Measurements from ENCODE around the gene MICU1. TPM values are rescaled to one million over a fixed set of nuclear protein-coding genes. Genes with fewer than 3 reads are reported as not detected.
A peak's percentile ranks its signal among the peaks of the same experiment; 100 is the strongest.
"Not testable (repeated sequence)": the region's sequence is repeated elsewhere in the genome, so short reads cannot be mapped to it uniquely, and the experiment has no call there.

Gene MICU1
- polyA plus RNA-seq, 3 donors: 73.1 to 80.7 (median 76.8) TPM

DNA sequence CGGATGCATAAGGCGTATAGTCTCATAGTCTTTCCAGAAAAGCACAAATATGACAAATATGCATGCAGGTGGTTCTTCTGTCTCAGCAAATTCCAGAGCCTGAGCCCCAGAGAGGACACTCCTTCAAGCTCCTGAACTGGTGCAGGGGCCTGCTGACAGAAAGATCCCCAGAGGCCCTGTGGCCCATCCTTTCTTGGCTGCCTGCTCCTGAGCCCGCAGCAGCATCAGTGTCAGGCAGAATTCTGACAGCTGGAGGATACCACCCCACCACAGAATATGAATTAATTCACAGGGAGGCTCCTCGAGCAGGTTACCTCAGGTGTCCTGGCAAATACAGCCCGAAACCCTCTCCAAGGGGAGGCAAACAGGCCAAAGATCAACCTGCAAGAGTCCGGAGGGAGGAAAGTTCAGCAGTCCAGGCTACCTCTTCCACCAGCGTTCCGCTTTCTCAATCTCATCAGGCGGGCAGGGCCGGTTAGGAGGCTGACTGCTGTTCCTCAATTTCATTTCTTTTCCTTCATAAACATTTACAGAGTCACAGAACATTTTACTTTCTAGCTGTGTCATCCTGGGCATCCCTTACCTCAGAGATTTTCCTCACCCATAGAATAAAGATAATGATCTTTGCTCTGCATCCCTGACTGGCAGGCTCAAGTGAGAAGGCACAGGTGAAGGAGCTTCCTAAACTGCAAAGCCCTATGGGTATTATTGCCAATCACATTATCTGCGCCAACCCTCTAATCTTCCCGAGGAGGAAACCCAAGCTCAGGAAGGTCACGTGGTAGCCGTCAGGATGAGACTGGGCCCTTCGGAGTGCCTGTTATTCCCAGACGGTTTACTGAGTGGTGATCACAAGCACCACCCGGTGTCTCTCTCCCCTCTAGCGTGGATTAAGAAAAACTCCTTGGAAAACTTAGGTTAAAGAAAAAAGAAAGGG, 272.6 kb downstream of the MICU1 start:
- no peak for DNase-seq

DNA sequence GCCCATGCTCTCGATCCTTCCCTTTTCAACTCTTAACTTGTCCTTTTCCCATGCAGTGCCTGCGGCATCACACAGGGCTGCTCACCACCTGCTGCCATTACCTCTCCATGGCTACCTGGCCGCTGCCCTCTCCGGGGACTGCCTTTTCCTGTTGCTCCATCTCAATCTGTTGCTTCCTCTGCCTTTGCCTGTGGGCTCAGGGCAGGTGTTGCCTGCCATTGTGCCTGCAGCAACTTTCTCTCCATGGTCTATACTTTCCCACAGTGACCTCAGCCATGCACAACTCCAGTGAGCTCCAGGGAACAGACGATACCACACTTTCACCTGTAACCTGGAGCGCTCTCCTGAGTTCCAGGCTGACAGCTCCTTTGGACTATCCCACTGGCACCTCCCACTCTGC, 274.4 kb downstream of the MICU1 start:
- DNase-seq: no peak

DNA sequence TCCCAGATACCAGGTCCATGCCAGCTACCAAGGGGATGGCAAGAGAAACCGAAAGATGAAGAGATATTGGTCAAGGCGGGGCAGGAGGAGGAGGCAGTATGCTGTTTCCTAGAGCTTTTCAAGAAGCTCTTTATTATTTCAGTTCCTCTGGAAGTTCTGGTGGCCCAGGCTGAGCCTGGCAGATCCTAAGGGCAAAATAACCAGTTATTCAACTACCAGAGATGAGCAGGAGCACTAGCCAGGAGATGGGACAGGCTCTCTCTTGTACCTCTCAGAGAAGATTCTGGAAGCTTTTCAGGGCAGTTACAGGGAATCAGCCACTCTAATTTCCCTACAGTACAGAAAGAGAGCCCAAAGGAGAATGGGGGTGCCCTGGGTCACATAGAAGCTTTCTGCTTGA, 276.4 kb downstream of the MICU1 start:
- DNase-seq: no peak

DNA sequence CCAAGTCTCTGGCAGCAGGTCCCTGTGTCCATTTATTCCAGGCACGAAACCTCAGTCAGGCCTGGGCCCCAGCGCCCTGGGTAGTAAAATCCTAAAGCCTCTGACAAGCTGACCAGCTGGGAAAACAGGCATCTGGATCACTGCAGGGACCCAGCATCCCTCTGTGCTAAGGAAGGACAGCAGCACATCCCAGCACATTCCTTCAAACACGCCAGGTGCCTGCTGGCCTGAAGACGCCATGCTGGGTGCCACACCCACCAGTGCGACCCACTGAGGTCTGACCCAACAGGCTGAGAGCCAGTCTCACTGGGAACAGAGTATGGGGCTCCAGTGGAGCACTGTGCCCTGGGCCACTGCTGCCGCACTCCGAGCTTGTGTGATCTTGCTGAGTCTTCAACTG, 277.6 kb downstream of the MICU1 start:
- no peak for DNase-seq

DNA sequence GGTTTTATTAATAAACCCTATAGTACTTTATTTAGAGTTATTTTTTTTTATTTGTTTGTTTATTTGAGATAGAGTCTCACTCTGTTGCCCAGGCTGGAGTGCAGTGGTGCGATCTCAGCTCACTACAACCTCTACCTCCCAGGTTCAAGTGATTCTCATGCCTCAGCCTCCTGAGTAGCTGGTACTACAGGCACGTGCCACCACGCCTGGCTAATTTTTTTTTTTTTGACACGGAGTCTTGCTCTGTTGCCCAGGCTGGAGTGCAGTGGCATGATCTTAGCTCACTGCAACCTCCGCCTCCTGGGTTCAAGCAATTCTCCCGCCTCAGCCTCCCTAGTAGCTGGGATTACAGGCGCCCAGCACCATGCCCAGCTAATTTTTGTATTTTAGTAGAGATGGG, 279.8 kb downstream of the MICU1 start:
- DNase-seq: not testable (repeated sequence)

DNA sequence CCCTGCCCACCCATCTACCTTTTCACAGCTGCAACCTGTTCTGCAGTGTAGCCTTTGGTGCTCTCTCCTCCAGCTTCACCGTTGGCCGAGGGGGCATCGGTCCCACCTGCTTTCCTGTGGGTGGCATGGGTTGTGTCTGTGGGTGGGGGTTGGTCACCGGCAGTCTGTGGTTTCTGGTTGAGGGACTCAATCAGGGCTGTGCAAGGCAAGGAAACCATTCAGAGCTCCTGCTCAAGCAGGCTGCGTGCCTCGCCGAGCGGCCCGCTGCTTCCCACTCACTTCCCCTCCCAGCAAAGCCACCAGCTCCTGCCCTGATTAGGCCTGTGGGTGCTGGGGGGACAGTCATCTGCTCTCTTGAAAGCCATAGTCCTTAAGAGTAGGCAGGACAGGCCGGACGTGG, 280.9 kb downstream of the MICU1 start:
- no peak for DNase-seq

DNA sequence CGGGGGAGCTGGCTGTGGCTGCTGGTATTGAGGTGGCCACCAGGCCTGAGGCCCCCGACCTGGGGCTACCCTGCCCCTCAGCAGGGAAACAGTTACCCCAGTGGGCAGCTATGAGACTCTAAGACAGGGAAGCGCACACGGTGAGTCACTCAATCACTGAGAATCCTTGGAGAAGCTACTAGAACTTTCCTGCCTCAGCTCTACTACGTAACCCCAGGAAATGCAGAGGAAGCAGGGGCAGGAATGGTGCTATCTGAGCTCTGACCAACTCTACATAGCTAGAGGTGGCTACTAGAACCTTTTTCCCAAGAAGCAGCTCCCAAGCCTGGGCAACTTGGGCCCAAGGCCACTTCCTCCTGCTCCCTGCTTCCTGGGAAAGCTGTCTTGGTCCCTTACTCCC, 283.0 kb downstream of the MICU1 start:
- DNase-seq: no peak

DNA sequence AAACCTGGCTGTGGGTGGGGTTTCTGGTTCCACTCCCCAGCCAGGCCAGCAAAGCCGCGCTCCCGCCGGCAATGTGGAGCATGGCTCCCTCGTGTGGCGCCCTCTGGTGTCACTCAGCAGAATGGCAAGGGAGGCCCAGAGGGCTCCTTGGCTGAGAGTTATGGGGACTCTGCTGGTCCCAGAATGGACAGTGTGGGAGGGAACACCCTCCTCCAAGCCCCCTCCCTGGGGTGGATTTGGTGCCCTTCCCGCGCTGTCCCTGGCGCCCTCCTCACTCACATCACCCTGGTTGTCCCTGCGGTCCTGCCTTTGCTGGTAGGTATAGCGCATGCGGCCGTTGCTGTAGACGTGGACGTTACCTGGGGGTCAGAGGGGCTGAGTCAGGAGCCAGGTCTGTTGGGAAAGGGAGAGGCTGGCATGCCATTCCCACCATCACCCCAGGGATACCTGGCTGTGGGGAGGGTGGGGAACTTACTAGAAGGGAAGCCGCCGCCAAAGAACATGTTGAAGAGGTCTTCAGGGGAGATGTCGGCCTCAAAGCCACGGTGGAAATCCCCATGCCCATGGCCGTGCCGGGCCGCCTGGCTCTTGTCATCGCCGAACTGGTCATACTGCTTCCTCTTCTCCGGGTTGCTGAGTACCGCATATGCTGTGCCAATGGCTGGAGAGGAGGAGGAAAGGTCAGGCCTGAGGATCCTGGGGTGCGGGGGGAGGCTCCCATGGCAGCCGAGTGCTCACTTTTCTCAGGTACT, 285.2 kb downstream of the MICU1 start:
- no peak for DNase-seq

DNA sequence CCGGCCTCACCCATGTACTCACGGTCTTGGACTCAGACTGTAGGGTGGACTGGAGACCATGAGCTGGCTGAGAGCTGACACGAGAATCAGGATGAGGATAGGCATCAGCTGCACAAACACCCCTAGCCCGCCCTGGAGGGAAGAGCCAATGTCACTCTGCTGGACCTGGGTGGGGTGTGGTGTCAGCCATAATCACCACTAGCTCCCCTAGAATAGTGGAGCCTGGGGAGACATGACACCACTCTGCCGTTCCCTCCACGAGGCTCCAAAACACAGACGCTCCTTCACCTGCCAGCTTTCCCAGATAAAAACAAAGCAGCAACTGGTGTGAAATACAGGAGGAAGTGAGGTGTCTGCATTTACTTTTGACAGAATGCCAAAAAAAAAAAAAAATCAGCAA, 287.7 kb downstream of the MICU1 start:
- DNase-seq: no peak

DNA sequence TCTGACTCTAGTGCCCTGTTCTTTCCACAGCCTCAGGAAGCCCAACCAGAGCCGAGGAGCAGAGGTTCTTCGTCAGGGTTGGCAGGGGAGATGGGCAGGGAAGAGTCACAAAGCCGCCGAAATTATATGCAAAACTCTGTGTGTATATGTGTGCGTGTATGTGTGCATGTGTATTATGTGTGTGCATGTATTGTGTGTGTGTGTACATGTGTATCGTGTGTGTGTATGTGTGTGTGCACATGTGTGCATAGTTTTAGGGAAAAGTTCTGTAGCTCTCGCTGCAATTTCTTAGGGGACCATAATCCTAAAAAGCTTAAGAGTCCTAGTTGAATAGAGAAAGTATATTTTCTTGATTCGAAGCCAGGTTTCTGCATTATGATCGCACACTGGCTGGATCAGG, 288.2 kb downstream of the MICU1 start:
- no peak for DNase-seq

DNA sequence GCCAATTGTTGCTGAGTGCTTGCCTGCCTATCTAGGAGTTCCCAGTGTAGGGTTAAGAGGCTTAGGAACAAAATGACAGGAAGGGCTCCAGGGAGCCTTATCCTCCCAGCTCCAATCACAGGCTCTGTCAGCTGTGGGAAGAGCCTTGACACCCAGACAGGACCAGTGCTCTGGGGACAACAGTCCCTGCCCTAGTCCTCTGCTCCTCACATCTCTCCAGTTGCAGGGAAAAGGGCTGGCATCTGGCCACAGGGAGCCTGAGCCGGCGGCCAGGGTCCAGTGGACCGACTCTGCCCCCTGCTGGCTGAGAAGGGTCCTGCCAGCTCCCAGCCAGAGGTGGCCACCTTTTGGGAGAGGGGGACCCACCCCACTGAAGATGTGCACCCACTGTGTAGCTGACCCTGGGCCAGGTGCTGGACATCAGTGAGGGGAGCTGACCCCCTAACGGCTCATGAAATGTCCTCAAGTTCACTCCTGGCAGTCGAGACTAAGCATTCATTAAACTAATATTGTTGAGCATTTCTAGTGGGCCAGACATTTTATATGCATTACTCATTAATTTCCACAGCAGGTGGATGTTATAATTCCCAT, 288.7 kb downstream of the MICU1 start:
- DNase-seq: no peak

DNA sequence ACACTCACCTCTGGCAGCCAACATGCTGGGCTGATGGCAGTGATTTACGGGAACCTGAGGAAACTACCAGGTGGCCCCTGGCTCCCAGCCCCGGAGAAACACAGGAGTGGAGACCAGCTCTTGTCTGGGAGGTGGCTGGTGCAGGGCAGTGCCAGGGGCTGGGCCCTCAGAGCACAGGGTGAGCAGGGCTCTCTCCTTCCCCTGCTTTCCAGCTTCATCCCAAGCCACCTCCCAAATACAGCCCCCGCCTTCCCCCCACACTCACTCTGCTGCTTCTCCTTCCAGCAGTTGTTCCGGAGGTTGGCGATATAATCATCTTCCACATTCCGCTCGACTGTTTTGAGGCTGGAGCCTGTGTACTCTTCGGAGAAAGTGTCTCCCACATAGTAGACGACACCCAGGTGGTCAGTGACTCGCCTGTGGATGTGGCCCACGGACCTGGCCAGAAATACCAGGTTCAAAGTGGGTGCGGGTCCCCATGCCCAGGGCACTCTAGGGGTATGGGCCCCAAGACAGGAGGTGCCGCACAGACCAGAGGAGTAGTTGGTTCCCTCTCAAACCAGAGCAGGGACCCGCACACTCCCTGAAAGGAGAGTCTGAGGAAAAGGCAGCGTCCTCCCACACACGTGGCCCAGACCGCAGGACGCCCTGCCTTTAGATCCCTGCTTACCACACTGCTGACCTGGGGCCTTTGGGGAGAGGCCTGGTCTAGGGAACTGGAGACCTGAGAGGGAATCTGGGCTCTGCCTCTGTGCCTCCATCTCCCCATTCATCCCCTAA, 289.4 kb downstream of the MICU1 start:
- DNase-seq: no peak

DNA sequence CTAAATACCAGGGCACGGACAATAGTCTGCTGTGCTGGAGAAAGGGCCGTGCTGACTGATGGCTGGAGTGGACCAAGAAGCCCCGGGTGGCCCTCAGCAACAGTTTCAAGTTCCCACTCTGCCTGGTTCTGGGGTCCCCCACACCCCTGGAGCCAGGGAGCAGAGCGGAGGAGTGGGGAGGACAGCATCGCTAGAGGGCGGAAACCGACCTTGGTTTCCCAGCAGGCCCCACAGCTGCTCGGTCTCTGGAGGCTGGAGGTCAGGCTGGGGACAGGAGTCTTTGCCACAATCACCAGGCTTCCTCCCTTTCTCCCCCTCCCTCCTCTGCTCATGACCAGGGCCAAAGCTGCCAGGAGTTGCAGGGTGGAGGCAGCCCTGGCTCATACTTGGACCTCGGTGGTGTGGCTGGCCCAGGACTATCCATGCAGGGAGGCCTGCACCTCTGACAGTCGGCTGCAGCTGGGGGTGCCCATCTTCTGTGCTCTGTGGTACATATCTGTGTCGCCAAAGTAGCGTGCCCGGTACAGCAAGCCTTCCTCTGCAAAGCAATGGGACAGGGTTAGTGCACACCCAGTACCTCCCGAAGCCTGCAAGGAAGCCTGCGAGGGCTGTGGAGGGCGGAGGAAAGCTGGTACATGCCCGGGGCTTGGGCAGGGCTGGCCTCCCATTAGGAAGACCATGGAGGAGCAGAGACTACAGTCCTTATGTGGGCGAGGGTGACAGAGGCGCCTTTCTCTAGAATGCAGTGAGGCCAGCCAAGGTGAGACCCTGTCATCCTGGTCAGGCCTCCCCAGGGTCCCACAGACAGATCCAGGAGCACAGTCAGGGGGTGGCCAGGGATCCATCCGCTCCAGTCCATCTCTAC, 290.3 kb downstream of the MICU1 start:
- DNase-seq: no peak

DNA sequence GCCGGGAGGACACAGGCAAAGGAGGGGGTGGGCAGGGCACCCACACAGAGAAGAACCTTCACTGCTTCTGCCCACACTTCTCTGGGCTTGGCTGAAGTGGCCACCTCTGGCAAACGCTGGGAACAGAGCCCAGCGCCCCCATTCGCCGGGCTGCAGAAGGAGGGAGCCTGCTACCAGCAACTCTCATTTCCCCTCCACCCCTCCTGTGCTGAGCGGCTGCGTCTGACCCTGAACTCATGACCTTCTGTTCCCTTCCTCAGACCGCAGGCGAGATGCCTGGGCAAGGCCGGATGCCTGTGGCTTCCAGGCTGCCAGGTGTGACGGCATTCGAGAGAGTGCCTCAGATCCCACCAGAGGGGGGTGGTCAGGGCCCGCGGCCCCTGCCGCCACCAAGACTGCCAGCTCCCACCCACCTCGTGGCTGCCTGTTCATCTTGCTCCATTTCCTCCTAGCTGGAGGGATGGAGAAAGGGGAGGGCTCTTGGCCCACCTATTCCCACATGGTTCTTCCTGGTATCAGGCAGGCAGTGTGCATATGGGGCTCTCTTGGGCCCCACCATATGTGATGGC, 291.0 kb downstream of the MICU1 start:
- no peak for DNase-seq

DNA sequence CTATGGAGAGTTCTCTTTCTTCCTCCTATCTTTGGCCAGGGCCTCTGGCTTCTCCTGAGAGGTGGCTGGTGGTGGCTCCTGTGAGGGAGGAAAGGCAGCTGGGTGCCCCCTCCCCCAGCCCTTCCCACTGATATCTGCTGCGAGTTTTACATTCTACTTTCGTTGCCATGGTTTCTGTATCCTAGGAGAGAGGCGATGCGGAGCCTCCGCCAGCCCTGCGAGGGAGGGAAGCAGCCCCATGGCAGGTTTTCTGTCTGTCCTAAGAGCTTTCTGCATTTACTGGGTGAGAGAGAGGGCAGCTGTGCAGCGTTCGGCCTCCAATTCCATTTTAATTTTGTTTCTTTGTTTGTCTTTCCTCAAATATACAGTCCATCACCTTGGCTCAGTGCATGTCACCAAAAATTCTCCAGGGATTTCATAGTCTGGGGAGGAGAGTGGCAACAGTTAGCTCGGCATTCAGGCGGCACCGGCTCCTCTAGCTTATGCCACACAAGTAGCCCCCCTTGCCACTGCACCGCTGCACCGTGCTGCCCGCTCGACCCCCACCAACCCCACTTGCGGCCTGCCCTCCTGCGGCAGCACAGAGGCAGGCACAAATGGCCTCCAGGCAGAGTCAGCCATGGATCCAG, 291.6 kb downstream of the MICU1 start:
- peak; percentile 81 for DNase-seq

DNA sequence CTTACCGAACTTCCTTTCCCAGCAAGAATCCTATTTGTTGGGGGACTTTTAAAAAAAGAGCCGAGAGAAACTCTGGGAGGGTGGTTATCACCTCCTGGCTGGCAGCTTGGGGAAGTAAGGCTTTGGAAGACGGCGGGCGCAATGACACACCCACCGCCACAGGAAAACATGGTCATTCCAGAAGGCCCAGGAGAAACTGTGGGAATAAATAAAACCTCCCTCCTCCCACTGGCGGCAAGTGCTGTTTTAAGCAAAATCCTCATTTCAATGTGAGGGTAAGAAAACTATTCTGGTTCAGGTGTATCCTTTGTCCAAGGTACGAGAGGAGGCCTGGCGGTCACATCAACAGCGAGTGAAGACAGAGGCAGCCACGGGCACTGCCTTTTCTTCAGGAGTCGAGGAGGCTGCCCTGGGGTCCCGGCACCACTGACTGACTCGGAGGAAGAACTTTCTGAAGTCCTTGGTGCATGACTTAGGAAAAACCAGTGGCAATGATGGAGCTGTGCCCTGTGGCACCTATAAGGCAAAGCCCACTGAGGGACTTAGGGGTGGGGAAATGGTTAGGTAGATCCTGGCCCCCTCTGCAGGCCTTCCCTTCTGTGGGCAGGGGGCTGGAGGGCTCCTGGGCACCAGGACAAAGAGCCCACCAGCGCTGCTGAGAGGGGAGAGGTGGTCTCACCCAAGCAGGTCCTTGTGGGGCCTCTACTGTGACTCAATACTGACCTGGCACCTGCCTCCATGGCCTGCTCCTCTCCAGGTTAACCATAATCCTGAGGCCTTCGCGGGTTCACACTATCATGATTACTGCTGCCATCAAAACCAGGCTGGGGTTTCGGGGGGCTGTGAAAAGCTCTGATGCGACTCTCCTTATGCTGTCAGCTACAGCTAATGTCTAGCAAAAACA, 292.5 kb downstream of the MICU1 start:
- DNase-seq: no peak

DNA sequence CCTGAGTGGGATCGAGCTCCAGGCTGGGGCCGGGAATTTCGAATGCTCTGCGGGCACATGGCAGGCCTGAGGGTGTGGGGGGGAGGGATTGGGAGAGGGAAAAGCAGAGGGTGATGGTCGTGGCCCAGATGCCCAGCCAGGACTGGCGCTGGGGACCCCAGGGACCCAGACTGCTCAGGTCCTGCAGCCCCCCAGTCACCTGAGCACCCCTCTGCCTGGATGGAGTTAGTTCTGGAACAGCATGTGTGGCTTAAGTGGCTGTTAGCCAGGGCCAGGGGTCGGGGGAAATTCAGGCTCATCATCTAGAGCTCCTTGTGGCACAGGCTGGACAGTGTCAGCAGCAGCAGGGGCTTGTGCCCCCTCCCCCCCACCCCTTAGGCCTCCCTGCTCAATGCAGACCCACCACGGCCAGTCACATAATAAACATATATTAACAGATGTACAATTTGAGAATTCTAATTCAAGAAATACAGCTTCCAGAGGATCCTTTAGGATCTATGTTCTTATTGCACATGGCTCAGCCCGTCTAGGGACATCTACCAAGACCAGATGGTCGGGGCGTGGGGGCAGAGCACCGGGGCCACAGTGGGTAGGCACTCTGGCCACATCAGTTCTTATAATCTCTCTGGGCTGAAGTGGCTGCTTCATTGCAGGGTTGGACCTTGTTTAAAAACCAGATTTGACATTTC, 293.3 kb downstream of the MICU1 start:
- DNase-seq: no peak

Data from renal pelvis (tissue), 4 donors.